GM21526 (cell line): Measurements from ENCODE around the gene TMEM185A.
"Not testable (repeated sequence)": the region's sequence is repeated elsewhere in the genome, so short reads cannot be mapped to it uniquely, and the experiment has no call there.

Experiments used
- ATAC-seq: cut with Tn5 transposase; IDR thresholded peaks from one replicate; pipeline ENCODE4 v1.9.1; 2021; ENCODE audit warnings: moderate library complexity; ENCODE audit not compliant: unreplicated experiment, low FRiP score

TMEM185A gene

DNA sequence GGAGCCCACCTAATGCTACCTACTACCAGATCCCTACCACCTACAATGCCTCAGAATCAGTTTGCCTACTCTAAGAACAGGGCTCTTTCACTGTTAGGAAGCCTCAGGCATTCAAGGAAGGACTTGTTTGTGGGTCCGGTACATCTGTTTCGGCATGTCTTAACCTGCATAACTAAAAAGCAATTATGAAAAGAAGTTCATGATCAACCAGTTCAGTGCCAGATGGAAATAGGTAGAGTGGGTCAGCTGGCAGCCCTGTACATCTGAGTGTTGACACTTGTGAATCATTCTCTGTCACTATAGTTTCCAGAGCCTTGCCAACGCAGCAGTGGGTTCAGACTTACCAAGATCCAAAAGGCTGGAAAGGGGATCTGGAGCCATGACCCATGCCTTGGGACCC, 3.3 kb downstream of the TMEM185A start:
- ATAC-seq = no peak

DNA sequence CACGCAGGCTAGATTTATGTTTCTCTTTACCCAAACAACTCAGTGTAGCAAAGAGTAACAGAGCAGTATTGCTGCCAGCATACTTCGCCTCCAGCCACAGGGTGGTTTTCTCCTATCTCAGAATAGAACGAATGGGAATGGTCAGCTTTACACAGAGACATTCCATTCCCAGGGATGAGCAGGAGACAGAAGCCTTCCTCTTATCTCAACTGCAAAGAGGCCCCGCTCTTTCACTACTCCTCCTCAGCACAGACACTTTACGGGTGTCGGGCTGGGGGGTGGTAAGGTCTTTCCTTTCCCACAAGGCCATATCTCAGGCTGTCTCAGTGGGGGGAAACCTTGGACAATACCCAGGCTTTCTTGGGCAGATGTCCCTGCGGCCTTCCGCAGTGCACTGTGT, 4.8 kb downstream of the TMEM185A start:
- not testable (repeated sequence) for ATAC-seq

DNA sequence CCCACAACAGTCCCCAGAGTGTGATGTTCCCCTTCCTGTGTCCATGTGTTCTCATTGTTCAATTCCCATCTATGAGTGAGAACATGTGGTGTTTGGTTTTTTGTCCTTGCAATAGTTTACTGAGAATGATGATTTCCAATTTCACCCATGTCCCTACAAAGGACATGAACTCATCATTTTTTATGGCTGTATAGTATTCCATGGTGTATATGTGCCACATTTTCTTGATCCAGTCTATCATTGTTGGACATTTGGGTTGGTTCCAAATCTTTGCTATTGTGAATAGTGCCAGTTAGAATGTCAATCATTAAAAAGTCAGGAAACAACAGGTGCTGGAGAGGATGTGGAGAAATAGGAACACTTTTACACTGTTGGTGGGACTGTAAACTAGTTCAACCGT, 11.9 kb downstream of the TMEM185A start:
- ATAC-seq = not testable (repeated sequence)

DNA sequence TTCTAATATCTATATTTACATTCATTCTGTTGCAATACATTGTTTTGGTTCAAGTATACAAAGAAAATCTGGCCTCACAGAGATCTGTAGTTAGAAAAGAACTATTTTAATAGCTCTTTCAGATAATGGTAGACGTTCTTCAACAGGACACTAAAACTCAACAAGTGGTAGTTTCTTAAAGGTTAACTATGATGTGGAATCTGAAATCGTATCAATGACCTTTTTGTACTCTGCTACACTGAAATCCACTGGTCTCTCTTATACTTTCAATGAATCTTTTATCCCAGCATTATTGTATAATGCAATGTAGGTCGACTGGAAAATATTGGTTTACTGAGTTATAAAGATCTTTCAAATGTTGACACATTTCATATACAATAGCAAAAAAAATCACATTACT, 12.7 kb downstream of the TMEM185A start:
- no peak for ATAC-seq

DNA sequence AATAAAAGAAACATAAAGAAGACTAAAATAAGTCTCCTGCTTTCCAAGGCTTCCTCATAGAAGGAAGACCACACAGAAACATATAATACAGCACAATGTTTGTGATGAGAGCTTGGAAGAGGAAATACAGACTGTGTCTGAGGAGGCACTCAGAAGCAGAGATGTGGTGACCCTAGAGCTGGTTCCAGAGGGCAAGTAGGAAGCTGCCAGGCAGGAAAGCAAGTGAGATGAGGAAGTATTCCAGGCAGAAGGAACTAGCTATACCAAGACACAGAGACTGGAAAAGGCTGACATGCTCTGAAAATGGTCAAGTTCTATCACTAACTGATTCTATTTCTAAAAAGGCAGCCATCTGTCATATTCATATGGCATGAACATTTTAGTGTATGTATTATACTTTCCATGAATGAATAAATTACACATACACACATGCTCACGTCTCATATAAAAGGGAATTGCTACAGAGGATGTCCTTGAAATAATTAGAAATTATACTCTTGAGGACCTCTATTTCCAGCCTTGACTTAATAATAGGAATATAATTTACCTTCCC, 19.9 kb downstream of the TMEM185A start:
- no peak for ATAC-seq

DNA sequence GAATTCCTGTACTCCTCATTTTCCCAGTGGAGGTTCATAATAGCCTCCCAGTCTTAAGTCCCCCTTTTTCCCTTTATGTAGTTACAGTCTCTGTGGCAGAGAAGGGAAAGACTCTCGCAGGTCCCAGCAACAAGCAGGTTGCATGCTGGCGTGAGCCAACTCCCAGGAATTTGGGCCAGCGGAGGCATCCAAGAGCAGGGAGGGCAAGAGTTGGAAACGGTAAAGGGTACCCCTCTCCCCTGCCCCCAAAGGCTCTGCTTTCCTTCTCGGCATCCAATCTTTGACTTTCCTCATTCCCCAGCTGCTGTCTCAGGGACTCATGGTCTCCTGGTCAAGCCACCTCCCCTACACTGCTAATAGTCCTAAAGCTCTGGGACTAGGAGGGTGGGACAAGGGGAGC, 21.1 kb downstream of the TMEM185A start:
- ATAC-seq = no peak

DNA sequence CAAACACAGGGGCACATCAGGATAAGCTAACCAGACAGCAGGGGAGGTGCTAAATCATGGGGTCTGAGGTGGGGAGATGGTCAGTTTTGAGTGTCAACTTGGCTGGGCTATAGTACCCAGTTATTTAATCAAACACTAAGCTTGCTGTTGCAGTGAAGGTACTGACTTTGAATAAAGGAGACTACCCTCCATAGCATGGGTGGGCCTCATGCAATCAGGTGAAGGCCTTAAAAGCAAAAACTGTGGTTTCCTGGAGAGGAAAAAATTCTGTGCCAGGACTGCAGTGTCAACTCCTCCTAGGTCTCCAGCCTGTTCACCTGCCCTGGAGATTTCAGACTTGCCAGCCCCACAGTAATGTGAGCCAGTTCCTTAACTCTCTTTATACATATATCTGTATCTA, 23.9 kb downstream of the TMEM185A start:
- ATAC-seq = no peak

DNA sequence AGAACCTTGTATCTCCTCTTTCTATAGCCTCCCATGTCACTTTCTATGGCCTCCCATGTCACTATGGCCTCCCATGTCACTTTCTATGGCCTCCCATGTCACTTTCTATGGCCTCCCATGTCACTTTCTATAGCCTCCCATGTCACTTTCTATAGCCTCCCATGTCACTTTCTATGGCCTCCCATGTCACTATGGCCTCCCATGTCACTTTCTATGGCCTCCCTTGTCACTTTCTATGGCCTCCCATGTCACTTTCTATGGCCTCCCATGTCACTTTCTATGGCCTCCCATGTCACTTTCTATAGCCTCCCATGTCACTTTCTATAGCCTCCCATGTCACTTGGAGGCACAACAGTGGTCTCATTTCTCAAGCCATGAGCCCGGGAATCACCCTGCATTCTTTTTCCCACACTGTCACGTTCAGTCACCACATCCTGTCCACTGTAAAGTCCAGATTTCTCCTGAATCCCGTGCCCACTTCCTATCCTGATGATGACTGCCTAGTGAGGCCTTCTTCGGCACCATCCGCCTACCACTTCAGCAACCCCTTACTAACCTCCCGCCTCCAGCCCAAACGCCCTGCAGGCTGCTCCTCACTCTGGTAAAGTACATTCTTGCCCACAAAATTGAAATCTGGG, 26.2 kb downstream of the TMEM185A start:
- ATAC-seq = not testable (repeated sequence)

DNA sequence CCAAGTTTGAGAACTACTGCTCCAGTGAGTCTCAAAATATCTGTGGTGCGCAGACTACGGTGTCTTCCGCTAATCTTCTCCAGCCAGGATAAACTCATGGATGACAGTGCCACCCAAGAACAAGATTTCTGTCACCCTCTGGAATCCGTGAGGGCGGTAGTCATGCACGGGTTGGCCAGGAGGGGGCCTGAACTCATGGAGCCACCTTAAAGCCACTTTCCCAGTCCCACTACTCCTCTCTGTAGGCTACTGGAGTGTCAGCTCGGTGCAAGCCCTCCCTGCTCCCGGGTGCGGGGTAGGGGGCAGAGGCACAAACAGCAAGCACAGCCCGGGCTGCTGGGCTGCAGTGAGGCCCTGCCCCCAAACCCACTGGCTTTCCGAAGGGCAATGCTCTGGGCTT, 33.0 kb downstream of the TMEM185A start:
- ATAC-seq = not testable (repeated sequence)

DNA sequence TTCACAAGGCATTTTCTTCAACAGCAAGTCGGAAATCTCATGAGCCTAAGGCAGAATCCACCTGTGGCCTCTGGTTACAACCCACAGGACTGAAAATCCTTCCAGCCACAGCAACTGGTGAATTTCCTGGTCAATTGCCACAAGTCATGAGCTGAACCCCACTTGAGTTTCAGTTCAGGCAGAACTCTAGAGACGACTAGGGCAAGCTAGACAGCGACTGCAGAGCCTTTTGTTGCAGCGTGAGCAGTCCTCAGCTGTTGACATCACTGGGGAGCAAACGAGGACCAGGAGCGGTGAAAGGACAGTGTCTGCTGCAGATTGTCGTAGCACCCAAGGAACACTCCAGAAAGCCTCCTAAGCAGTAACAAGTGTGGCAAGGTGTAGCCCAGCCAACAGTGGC, 35.6 kb downstream of the TMEM185A start:
- ATAC-seq = not testable (repeated sequence)

DNA sequence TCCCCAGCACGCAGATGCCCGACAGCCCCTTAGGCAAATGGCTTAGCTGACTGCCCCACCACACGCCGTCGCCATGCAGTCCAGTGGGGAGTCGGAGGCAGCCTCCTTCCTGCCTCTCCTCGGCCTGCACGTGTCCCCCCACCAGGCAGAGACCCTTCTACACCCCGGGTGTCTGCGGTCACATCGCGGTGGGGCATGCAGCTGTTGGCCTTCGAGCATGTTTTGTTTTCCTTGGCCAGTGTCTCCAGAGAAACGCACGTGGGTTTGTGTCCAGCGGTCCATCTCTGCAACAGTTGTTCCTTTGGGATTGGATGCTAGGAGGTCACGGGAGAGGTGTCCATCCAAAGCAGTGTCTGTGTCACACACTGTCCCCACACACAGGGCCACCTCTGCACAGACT, 36.4 kb downstream of the TMEM185A start, which contains the start of gene HSFX2:
HSFX2 (minus strand) TSS at position 101 of the 400 bp plus-strand sequence. CDS start 614 bp downstream, outside the sequence.
- not testable (repeated sequence) for ATAC-seq

DNA sequence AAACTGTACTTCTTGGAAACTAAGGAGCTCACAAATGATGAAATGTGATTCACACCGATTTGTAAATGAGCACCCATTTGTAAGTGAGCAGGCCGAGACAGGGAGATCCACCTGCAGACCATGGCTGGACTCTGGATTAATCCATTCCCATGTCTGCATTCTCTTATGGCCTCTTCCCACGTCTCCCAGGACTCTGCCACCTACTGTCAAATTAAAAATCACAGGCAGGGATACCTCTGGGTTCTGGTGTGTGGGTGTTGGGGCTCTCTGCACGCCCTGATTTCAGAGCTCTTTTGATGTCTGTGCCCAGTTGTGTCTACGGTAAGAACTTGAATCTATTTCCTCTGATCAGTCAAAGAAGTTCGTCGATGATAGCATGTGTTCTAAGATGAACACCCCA, 40.6 kb downstream of the TMEM185A start:
- ATAC-seq = not testable (repeated sequence)

DNA sequence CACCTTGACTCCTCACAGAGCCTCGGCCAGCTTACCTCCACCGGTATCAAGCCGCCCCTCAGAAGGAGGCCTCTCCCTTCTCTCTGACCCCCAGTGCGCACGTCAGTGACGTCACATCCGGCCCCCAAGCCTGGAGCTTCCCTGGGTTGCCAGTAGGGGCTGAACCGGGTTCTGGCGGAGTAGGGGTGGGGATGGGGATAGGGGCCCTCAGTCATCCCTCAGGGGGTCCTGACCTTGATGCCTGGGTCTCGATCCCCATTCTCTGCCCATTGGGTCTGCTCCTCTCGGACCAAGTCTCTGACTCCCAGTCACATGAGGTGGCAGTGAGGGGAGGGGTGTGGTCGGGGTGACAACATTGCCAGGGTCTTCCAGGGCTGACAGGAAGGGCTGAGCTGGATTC, 44.2 kb downstream of the TMEM185A start, which contains the start of gene MAGEA9B:
MAGEA9B (minus strand) TSS at position 101 of the 400 bp plus-strand sequence. CDS start 4,280 bp downstream, outside the sequence.
- not testable (repeated sequence) for ATAC-seq

DNA sequence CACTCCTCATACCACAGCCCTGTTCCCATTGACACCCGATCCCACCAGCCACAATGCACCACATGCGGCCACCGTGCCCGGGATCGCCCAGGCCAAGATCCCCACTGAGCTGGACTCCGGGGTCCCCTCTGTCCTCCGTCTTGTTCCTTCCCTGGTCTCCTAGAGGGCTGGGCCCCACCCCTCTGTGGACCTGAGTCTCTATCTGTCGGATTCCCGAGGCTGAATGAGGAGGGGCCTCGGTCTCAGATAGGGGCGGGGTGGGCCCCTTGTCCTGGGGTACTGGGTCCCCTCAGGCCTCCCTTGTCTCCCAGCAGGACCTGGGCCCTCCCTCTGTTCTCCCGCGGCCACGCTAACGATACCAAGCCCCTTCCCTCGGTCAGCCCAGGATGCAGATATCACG, 46.0 kb downstream of the TMEM185A start:
- not testable (repeated sequence) for ATAC-seq

DNA sequence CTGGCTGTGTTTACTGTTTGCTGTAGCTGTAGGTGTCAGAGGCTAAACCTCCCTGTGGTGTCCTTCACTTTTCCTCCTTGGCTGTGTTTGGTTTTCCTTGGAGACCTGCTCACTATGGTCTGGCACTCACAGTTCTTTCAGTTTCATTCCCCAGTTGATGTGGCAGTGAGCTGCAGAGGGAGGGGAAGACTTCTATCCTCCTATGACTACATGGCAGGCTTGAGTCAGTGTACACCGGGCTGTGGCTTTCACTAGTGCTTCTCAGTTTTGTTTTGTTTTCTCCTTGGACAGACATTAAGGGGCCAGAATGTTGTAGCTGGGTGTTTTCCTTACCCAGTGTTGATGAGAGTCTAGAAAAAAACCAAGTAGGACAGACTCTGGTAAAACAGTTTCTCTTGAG, 58.1 kb downstream of the TMEM185A start:
- peak; percentile 100 for ATAC-seq

DNA sequence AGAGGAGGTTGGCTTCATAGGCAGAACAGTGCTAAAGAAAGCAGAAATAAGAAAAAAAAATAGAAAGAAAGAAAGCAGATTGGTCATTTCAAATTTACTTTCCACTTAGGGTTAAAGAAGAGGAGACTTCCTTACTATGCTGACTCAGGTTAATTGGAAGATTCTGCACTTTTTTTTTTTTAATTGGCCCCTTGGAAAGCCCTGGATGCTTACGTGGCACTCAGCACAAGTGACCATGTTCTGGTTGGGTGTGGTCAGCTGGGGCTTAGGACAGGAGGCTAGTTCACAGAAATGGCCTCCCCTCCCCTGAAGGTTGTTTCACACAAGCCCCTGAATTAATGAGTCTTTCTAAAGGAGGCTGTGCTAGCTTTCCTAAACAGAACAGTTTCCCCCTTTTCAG, 58.8 kb downstream of the TMEM185A start:
- no peak for ATAC-seq

DNA sequence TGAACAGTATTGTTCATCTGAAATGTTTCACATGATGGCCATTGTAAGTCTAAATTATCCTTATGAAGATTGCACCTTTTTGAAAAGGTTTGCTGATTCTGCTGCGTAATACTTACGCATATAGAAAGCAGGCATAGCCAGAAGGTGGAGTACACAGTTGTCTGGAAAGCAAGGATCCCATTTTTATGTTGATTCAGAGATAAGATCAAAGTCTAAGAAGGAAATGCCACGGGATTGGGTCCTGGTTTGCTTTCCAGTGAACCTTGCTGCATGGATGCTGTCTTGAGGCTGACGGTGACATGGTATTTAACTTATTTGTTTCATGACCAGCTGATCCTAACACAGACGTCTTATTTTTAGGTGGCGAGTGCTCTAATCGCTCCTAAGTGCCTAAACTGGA, 59.8 kb downstream of the TMEM185A start:
- ATAC-seq = no peak

DNA sequence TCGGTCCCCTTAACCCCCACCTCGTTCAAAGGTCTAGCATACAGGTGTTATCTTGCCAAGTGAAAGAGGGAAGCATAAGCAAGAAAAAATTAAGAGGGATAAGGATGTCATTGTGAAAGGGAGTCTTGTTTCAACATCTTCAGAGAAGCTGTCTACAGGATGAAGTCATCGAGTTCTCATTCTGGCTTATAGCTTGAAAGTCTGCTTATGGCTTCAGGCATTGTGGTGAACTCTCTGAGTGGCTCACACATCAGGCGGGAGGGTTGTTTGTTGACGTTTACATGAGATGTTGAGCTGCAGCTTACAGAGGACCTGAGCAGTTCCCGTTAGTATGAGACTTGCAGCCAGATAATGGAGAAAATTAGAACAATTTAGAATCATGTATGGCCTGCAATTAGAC, 60.9 kb downstream of the TMEM185A start:
- no peak for ATAC-seq

DNA sequence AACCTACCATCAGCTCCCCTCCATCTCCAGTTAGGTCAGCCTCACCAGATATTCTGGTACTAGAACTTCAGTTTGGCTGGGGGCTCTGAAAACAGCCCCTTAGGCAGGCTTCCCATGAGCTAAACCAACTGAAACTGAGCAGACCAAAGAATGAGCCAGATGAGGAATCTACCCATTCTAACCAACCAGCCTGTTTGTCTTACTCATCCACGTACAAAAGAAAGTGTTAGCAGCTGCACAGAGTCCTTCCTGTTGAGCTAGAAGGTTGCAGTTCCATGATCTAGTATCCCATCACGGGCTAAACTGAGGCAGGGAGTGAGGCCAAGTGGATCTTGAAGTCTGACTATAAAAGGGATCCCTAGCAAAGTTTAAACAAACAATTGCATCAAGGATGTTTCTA, 61.8 kb downstream of the TMEM185A start:
- ATAC-seq = no peak

DNA sequence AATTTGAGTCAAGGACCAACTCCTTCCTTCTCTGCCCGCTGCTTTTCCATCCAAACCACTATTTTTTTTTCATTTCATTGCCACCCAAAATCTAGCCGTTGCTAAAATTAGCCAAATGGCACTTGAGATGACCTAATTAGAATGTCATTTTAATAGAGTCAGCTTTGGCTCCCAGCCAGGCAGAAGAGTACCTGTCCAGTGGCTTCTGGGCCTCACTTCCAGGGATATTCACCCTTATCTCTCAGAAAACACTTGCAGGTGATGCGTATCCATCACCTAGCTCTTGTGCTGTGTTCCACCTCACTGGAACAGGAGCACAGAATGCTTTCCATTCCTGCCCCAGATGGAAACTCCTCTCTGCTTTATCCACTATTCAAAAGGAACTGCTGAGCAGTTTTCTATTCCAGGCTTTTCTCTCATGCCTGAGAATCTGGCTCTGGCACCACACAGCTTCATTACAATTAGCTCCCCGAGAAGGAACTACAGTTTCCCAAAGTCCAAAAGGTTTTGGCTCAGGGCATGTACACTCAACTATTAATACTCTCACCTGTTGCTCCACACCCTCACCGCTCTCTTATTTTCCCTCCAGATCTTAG, 62.8 kb downstream of the TMEM185A start:
- ATAC-seq = no peak

DNA sequence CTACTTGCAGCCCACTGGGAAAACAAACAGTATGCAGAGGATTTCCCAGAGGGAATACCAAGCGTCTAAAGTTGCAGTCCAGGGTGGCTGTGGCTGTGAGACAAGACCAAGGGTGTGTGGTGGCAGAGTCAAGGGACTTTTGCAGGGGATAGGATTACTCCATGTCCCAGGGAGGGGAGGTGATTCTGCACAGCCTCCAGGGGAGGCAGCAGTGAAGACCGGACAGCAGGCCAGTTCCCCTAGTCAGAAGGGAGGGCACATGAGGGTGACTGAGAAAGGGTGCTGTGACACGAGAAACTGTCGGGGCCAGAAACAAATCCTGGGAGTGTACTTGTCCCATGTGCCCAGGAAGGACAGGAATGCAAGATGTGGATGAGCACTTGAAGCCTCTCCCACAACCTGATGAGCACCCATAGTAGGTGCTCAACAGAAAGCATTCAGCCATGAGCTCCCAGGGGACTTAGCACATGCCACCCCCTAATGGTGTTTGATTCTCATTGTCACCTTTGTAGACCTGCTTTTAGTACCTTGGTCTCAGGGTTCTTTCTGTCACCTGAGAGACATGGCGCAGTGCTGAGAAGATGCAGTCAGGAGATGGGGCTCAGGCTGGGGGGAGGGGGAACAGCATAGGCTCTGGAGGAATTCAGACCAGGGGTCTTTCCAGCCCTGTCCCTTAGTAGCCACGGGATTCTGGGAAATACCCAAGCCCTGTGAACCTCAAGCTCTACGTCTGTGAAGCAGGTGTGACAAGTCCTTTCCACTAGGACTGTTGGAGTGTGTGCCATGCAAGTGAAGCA, 63.8 kb downstream of the TMEM185A start:
- no peak for ATAC-seq
